Pons (tissue), 1 donor: ENCODE measurements around the gene IGFL2.
"Not testable (repeated sequence)": the region's sequence is repeated elsewhere in the genome, so short reads cannot be mapped to it uniquely, and the experiment has no call there.

Experiments
- DNase-seq: peaks from one replicate; pipeline ENCODE4 v3.0.0-alpha.2; 2016; ENCODE audit warnings: low spot score

IGFL2 gene

DNA sequence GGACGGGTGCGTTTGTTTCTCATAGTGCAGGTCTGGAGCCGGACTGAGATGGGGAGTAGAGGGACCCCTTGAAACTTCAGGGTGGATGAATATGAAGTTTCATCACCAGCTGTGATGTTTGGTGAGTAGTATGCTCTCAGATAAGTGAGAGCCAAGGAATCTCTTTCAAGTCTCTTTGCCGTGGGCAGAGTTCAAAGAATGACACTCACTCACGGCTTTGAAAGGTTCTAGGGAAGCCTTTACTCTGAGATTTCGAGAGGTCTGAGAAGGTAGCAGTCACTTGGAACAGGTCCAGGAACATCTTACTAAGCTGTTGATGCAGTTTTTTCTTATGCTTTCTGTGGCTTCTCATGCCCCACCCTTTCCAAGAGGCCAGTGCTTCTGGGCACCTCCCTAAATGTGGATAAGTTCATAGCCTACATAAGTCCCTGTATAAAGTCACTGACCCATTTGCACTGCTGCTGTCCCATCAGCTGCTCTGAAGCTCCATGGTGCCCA, at the start of gene IGFL2:
IGFL2 (plus strand) TSS at position 448 of the 498 bp plus-strand sequence; CDS start at position 489, 41 bp downstream.
- DNase-seq: no peak

DNA sequence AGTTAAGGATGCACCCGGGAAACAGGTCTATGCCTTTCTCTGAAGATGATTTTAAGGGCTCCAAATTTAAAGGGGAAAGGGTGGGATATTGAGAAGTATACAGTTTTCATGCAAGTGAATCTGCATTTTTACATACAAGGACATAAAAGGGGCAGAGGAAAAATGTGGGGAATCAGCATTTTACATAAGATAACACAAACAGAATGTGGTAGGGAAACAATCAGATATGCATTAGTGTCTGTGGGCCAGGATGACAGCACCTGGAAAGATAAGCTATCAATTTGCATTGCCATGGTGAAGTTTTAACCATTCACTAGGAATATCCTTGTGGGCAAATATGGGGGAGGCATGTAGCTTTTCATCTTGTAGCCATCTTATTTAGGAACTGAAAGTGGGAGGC, 47.7 kb upstream of the IGFL2 start:
- DNase-seq: no peak

DNA sequence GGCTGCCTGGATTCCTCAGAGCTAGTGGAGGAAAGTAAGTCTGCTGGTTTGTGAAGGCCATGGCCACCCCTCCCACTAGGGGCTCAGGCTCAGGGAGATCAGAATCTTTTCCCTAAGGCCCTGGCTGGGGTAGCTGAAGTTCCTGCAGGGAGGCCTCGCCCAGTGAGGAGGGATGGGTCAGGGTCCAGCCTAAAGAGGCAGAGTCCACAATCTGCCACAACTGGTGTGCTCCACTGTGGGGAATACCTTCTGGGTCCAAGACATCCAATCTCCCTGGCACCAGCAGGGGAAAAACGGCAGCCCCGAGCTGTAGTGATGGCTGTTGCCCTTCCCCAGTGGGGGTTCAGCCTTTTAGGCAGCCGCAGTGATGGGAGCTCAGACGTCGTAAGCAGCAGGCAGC, 46.7 kb upstream of the IGFL2 start:
- no peak for DNase-seq

DNA sequence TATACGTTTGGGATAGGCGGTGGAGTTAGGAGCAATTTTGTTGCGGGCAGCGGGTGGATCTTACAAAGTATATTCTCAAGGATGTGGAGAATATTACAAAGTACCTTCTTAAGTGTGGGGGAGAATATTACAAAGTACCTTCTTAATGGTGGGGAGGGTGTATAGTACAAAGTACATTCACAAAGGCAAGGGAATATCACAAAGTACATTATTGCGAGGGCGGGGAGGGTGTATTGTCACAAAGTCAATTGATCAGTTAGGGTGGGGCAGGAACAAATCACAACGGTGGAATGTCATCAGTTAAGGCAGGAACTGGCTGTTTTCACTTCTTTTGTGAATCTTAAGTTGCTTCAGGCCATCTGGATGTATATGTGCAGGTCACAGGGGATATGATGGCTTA, 45.7 kb upstream of the IGFL2 start:
- DNase-seq: not testable (repeated sequence)

DNA sequence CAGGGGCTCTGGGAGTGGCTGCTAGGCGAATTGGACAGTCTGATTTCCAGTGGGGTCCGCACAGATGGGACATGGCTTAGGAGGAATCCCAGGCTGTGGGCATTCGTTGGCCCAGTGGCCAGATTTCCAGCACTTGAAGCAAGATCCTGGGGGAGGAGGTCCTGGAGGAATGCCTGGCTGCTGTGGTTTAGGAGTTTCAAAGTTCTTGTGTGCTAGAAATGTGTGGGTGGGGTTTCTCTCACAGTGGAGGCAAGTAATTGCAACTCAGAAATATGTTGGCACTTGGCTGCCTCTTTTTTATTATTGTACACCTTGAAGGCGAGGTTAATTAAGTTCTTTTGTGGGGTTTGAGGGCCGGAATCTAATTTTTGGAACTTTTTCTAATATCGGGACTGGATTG, 40.7 kb upstream of the IGFL2 start:
- DNase-seq: no peak

DNA sequence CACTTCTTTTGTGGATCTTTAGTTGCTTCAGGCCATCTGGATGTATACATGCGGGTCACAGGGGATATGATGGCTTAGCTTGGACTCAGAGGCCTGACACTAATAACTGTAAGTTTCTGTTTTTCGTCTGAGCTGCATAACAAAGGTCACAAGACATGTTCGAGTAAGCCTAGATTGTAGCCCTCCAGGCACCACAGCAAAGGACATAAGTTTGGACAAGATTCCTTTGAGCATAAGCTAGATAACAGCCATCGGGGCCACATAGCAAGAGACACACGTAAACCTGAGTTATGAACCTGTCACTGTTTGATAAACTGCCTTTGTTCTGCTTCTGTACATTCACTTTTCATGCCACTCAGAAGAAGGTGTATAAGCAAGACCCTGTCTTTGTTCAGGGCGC, 38.2 kb upstream of the IGFL2 start:
- no peak for DNase-seq

DNA sequence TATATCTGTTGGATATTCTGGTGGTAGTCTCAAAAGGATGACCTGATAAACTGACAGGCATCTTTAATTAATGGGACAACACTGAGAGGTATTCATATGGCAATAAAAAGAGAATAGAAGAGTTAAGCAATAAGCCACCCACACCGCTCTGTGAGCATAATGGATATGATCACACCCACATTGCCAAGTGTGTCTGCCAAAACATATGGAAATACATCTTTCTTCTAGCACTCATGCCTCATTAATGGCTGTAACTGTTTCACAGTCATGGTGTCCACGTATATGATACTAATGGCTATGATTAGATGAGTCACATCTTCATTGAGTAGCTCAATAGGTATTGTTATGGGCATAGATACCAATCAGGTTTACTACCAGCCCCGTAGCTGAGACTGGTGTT, 36.7 kb upstream of the IGFL2 start:
- DNase-seq: no peak

DNA sequence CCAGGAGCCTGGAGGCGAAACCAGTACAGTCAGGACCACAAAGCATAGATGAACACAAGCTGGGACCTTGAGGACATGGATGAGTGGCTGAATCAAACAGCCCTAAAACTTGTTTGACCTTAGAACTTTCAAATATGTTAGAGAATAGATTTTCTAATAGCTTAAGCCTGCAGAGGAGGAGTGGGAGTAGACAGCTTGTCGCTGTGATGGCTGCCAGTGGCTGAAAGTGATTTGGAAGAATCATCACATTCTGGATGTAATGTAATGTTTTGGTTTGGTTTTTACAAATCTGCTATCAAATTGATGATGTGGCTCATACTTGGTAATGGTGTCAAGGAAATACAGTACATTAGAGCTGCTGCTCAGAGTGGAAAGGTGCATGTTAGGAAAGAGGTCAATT, 35.5 kb upstream of the IGFL2 start:
- no peak for DNase-seq

DNA sequence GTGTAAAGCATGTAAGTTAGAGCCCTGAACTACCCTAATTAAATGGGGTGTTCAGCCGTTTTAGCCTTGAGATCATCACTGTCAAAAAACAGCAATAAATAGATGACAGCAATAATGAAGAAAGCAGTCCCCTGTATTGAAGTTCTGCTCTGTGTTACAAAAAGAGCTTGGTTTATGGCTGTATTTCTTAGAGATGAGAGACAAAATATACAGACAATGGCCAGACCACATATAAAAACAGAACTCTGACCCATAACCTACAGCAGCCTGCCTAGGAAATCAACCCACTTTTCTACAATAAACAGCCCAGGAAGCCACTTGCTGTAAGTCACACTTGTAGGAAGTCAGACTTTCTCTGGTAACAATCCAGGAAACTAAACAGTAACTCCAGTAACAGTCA, 34.3 kb upstream of the IGFL2 start:
- DNase-seq: no peak

DNA sequence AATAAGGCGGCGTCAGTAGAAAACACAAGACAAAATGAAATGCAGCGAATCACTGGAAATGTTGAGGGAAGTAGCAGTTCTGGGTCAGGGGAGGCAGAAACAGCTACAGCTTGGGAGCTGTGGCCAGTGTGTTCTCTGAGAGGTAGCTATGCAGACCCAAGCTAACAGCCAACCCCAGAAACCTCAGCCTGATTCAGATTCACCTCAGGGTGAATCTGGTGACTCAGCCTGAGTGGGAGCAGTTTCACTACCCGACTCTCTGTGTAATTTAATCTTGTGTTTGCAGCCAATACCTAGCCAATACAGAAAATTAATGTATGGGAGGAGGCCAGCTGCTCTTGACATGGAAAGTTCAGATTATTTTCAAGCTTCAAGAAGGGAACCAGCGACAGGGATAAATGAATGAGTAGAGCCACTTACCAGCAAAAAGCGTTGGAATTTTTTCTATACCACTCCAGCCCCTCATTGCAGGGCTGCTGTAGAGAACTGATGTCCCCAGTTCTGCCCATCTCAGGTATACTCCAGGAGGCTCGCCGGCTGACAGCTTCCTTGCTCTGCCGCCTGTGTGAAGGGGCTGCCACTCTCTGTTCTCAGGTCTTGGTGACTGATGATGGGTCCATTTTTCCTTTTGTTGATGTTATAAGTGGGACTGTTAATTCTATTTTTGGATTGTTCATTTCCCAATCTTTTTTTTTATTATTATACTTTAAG, 32.5 kb upstream of the IGFL2 start:
- no peak for DNase-seq

DNA sequence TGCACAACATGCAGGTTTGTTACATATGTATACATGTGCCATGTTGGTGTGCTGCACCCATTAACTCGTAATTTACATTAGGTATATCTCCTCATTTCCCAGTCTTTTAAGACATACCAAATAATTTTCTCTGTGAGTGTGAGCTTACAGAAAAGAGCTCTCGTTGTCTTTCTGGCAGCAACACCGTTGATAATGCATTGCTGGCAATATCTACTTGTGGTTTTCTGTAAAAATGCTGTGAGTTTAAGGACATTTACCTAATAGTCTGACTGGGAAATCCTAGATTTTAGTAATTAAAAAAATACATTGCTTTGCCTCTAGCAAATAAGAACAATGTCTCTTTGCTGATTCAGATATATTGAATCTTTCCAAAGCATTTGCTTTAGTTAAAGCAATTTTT, 31.9 kb upstream of the IGFL2 start:
- DNase-seq: no peak

DNA sequence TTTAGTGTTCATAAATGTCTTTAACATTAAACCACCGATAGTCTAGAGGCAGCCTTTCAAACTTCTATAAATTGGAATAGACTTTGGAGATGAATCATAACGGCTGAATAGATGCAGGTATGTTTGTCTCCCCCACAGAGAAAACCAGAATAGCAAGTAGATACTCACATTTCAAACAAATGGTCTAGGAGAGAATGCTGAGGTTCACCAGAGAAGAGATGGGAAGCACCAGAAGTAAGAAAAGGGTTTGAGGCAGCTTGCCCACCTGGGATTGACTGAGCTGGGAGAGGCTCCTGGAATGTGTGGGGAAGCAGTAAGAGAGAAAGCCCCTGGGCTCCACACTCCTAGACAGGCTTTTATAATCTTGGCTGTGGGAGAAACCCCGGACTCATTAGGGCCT, 29.9 kb upstream of the IGFL2 start:
- DNase-seq: no peak

DNA sequence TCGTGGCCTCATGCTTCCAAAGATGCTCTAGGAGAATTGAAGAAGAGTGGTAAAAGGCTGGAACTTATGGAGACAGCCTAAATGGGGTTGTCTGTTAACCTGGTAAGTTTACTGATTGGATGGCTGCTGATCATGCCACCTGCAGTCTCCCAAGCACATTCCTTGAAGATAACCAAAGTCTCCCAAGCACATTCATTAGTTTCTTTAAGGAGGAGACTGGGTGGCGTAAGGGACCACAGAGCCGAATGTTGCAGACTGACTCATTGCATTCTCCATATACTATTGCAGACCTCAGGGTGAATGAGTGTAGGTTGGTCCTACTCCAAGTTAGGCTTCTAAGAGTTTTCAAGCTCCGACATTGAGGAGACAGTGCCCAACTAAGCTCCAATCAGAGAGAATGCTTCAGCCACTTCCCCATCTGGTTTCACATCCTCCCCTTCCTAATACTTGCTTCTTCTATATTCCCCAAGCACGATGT, 23.4 kb upstream of the IGFL2 start, which contains the start of gene IGFL3:
IGFL3 (minus strand) TSS at position 51 of the 478 bp plus-strand sequence; CDS start at position 12, 39 bp downstream.
- DNase-seq: peak; percentile 62

DNA sequence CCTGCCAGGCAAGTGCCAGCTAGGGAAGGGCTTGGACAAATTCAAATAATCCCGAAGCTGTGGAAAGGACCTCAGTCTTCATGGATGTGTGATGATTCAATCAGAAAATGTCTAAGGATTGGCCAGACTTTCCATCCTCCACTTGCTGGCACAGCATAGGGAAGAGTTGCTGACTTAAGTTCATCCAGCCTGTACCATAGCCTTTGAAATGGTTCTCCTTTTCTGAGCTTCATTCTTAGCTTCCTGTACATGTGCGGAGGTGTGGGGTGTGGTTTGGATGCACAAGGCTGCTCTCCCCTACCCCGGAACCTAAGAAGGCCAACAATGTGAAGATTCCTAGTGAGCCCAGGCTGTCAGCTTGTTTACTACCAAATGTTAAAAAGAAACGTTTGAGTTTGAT, 22.6 kb upstream of the IGFL2 start:
- peak; percentile 25 for DNase-seq

DNA sequence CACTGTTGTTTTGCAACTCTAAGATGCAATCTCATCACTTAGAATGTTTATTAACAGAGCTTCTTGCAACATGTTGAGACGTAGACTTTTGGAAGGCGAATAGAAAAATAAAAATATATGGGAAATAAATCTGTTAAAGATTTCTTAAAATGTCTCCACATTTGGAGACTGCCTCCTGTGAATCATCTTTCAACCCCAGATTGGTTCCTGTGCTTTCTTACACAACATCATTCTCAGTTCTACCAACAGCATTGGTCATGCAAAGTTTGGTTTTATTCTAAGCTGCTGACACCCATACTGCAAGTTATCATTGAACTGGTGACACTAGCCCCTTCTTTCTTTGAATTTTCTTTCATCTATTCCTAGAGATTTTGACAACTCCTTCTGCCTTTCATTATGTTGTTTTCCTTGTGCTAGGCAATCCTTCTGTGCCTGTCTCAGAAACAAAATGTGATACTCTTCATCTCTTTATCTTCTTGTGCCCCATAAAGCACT, 21.9 kb upstream of the IGFL2 start:
- DNase-seq: no peak

DNA sequence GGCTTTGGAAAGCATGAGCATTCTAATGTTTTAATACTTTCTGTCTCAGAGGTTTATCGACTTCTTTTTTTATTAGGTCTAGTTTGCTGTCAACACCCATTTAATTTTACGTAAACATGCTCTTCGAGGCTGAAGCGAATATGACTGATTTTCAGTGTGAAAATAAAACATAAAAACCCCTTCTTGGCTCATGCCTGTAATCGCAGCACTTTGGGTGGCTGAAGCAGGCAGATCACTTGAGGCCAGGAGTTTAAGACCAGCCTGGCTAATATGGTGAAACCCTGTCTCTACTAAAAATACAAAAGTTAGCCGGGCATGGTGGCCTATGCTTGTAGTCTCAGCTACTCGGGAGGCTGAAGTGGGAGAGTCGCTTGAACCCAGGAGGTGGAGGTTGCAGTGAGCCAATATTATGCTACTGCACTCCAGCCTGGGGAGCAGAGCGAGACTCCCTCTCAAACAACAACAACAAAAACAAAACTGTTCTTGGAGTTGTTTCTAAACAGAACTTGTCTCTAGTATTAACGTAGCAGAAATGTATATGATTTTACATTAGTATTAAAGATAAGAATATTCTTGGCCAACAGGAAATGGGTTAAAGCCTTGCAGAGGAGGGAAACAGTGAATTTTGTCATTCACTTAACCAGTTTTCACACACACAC, 16.4 kb upstream of the IGFL2 start:
- no peak for DNase-seq

DNA sequence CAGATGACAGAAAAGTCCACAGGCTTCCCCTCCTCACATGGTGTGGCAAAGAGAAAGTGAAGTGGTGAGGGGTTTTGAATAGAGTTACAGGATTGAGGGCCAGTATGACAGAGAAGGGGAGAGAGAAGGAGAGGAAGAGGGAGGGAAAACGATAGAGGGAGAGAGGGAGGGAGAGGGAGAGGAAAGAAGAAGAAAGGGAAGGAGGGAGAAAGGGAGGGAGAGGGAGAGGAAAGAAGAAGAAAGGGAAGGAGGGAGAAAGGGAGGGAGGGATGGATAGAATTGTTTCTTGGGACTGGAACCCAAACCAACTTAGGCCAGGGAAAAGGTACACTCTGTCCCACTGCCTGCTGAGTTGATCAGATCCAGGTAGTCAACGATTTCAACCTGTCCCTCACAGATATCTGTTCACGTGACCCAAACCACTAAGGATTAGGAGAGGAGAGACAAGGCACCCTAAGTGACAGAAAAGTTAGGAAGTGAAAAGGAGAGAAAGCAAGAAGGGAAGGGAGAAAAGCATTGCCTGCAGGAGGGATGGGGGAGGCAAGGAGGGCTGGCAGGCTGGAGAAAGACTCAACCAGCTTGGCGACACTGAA, 15.4 kb upstream of the IGFL2 start:
- DNase-seq: no peak

DNA sequence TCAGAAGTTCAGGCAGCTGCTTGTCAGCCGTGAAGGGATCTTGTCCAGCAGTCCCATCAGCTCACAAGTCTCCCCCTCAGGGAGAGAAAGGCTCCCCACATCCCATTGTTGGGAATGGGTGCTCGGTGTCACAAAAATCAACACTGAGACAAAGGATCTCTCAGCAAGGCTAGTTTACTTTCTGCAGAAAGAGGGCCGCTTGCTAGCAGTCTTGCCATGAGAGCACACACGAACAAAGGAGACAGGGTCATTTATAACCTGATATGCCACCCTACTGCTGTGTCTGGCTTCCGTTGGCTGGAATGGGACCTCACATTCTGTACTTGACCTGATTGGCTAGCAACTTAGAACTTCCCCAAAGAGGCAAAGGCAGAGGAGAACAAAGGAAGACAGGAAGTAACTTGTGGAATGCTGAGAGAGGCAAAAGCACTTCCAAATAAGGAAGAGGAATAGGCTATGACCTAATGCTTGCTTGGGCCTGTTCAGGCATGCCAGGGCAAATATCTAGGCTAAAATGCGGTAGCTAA, 14.9 kb upstream of the IGFL2 start:
- DNase-seq: peak; percentile 91

DNA sequence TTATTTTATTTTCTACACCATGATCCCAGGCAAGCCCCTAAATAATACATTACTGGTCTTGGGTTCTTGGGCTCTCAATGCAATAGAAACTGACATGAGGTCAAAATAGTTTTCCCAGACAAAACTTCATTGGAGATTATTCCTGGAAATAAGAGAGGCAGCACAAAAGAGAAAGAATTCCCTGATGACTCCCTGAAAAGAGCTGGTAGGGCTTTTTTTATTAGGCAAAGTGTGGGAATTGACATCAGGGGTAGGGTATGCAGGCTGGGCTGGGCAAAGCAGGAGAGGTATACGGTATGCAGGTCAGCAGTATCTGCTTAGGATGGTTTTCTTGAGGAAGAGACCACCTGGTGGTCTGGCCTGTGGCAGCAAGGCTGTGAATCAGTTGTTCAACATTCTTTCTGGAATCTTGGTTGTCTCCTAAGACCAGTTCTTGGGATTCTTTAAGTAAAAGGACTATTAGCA, 14.2 kb upstream of the IGFL2 start:
- DNase-seq: no peak

DNA sequence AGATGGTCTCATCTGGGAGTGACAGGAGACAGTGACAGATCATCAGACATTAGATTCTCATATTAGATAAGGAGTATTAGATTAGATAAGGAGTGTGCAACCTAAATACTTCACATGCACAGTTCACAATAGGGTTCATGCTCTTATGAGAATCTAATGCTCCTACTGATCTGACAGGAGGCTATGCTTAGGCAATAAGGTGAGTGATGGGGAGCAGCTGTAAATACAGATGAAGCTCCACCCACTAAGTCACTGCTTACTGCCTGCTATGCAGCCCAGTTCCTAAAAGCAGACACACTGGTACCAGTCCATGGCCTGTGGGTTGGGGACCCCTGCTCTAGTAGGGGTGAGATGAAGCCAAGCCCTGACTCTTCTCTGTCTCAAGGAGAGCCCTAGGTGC, 13.5 kb upstream of the IGFL2 start:
- no peak for DNase-seq

DNA sequence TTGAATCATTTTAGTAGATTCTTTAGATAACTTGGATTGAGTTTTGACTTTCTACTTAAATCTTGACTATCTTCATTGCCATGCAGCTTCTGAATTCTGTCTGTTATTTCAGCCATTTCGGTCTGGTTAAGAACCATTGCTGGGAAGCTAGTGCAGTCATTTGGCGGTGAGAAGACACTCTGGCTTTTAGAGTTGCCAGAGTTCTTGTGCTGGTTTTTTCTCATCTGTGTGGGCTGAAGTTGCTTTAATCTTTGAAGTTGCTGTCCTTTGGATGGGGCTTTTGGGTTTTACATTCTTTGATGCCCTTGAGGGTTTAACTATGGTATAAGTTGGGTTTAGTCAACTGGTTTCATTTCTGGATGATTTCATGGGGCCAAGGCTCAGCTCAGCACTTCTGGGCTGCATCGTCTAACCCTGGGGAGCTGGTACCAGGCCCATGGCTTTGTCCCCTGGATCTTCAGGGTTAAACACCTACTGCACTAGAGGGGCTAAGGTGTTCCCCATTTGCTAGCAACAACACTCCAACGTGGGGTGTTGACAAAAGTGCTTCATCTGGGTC, 10.0 kb upstream of the IGFL2 start:
- no peak for DNase-seq

DNA sequence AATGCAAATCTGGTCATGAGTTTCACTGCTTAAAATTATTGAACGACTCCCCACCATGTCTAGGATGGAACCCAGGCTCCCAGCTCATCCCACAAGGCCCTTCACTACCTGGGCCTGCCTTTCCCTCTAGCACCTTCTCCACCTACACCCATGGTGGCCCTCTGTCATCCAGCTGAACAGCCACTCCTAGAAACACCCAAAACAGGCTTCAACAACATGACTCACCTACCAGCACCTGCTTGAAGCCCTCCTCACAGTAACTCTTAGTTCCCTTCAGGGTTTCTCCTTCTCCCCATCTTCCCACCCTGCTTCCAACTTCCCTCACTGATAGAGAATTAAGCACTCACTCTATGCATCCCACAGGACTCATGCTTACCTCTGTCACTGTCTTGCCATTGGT, 6.6 kb upstream of the IGFL2 start:
- DNase-seq: no peak
